MV-4-11 (cell line): Measurements from ENCODE around the gene PIAS4.
"Not testable (repeated sequence)": the region's sequence is repeated elsewhere in the genome, so short reads cannot be mapped to it uniquely, and the experiment has no call there.

Source experiments
- DNase-seq: peaks from one replicate; lab custom pipeline; 2025; lab: John Stamatoyannopoulos, UW

The PIAS4 gene, protein sequence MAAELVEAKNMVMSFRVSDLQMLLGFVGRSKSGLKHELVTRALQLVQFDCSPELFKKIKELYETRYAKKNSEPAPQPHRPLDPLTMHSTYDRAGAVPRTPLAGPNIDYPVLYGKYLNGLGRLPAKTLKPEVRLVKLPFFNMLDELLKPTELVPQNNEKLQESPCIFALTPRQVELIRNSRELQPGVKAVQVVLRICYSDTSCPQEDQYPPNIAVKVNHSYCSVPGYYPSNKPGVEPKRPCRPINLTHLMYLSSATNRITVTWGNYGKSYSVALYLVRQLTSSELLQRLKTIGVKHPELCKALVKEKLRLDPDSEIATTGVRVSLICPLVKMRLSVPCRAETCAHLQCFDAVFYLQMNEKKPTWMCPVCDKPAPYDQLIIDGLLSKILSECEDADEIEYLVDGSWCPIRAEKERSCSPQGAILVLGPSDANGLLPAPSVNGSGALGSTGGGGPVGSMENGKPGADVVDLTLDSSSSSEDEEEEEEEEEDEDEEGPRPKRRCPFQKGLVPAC

DNA sequence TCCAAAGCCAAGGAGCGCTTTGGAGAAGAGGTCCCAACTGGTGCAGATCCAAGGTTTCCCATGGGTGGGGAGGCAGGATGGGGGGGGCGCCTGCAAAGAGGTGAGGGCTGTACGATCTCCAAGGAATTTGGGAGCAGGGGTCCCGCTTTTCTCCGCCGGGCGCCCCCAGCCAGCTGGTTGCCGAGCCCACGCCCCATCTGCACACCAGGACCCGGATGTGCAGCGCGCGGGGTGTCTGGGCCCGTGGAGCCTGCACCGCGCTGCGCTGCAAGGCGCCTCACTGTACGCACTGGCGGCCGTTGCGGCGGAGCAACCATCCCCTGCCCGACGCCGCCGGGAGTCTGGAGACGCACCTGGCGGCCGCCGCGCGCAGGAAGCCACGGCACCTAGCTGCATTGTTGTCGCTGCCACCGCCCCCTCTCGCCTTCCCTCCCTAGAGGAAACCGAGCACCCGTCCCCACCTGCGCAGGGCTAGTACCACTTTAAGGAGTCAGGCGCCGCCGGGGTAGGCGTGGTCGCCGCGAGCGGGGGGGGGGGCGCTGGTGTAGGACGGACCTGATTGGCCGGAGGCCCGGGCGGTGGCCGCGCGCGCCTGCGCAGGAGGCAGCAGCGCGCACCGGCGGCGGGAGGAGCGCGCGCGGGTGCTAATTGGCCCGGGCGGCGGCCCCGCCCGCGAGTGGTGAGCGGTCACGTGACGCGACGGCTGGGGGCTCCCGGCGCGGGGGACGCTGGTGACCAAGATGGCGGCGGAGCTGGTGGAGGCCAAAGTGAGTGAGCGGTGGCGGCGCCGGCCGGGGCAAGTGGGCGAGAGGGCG lies at the start of gene PIAS4:
Gene PIAS4, plus strand, starts transcription at position 716 of the 815 bp plus-strand sequence. Its CDS starts 25 bp downstream, at position 741.
- DNase-seq = peak; percentile 95

DNA sequence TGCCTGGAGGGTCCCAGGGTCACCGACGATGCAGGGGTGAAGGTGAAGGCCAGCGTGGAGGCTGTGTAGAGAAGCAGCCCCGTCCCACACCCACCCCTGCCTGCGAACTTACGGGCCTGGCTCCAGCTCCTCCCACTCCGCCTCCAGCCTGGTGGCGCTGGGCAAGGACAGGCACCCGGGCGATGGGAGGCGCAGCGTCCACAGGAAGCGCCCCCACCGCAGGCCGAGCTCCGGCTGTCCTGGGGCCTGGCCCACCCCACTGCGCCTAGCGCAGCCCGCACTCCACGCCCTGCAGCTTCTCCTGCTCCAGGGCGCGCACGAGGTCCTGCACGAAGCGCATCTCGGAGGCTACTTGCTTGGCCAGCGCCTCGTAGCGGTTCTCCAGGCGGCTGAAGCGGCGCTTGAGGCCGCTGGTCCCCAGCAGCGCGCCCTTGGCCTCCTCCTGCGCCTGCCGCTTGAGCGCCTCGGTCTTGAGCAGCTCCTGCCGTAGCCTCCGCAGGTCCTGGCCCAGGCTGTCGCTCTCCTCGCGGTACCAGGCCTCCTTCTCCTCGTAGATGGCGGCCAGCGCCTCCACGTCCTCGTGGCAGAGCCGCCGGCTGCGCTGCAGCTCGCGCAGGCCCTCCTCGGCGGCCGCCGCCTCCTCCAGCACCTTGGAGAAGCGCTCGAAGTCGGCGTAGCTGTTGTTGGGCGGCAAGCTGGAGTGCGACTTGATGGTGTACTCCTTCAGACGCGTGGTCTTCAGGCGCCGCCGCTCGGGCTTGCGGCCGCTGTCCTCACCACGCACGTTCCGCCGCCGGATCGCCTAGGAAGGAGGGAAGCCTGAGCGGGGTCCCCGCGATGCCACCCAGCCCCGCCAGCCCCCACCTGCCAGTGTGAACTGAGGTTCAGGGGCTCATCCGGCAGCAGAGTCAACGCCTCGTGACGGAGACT lies 48.4 kb upstream of the PIAS4 start:
- no peak for DNase-seq

DNA sequence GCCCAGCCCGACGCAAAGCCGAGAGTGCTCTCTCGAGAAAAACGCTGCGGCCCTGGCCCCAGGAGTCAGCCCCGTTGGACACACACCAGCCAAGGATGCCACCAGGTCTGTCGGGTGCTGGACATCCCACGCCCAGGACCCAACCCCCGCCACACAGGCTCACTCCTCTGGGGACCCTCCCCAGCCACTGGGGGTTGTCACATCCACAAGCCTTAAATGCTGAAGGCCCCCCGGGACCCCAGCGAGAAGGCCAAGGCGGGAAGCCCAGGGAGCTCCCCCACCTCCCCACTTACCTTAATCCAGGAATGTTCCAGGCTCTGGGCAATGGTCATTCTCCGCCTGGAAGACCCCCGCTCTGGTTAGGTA lies 47.8 kb upstream of the PIAS4 start:
- DNase-seq = no peak

DNA sequence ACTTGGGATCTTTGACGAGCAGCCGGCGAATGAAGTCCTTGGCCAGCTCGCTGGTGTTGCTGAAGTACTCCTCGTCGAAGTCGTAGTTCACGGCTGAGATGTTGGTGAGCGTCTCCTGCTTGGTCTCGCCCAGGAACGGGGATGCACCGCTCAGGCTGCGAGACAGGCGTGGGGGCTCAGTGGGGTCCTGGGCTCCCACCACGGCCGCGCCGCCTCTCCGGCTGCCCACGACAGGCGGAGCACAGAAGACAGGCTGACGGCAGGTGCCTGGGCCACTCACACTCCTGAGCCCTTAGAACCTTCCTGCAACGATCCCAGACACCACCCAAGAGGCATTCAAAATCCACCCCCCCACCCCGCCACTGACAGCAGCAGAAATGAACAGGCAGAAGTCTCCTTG lies 46.5 kb upstream of the PIAS4 start:
- DNase-seq = no peak

DNA sequence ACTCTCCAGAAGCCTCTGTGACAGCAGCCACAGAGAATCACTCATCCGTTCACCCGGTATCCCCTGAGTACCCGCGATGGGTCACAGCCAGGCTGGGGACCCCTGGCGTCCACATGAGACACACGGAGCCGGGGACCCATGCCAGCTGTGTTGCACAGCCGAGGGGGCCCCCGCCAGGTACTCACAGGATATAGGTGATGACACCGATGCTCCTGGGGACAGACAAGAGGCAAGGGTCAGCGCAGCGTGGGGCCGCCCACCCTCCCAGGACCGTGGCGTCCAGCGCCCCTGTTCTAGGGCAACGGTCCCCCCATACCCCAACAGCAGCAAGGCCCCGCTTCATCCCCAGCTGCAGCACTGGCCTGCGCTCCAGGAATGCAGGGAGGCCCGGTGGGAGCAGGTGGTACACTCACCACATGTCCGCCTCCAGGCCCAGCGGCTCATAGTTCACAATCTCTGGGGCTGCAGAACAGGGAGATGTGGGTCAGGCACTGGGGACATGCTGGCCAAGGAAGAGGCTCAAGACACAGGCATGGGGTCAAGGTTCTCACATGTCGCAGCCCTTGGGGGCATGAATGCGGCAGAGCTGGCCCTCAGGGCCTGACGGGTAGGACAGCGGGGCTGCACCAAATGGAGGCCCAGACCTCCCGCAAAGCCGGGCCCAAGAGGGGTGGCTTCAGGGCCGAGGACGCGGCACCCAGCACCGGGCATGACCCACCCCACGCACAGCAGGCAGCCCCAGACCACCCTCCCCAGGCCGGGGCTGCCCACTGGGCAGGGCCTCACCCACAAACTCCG lies 43.9 kb upstream of the PIAS4 start:
- DNase-seq = no peak

DNA sequence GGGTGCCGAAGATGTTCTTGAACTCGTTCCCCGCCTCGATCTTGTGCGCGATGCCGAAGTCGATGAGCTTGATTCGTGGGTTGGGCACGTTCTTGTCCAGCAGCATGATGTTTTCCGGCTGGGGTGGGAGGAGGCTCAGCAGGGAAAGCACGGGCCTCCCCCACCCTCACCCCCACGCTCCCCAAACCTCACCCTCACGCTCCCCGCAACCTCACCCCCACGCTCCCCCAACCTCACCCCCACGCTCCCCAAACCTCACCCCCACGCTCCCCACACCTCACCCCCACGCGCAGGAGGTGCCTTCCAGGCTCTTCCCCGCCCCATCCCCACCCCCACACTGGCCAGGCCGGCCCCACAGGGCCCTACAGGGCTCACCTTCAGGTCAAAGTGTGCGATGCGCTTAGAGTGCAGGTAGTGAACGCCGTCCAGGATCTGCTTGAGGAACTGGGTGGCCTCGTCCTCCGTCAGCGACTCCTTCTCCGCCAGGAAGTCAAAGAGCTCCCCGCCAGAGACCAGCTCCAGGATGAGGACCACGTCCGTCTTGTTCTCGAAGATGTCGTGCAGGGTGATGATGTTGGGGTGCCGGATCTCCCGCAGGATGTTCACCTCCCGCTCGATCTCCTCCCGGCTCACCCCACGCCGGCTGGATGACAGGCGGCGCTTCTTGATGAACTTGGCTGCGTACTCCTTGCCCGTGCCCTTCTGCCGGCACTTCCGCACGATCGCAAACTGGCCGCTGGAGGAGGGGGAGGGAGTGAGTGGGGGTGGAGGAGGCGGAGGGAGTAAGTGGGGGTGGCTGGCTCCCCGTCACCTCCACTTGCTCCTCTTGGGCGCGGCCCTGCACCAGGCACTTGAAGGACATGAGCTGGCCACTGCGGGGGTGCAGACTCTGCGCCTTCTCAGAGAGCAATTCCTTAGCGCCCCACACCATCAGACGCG lies 43.0 kb upstream of the PIAS4 start:
- DNase-seq = no peak

DNA sequence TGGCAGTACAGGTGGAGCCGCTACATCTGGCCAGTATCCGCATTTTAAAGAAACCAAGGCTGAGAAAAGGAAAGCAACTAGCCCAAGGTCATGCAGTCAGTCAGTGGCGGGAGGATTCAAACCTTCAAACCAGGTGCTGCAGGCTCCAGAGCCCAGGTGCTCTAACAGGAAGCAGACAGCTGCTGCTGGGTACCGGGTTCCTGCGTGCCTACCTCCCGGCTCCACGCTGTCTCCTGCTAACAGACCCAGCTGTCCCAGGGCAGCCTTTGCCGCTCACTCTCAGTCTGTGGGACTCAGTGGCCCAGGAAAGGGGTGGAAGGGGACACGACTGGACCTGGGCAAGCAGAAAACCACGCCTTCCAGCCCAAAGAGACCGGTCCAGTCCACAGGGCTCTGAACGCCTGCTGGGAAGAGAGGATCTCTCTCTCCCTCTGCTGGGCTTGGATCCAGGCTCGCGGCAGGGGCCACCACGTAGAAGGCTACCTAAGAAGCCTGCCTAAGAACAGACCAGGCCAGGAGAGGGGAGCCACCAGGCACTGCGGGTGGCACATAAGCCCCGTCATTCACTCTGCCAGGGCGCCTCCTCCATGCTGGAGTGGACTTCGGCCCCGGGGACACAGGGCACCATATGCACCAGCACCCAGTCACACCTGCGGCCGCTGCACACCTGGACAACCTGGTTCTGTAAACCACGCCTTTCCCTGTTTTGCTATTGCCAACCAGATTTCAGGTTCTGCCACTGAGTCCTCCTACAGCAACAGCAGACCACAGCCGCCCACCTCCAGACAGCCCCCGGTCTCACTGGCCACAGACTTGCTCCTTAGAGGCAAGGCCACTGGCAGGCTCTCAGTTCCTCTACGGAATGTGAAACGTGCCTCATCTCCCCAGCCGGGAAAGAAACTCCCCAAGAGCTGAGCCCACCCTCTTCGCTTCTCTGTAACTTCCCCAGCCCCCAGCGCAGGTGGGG lies 41.2 kb upstream of the PIAS4 start:
- DNase-seq = no peak

DNA sequence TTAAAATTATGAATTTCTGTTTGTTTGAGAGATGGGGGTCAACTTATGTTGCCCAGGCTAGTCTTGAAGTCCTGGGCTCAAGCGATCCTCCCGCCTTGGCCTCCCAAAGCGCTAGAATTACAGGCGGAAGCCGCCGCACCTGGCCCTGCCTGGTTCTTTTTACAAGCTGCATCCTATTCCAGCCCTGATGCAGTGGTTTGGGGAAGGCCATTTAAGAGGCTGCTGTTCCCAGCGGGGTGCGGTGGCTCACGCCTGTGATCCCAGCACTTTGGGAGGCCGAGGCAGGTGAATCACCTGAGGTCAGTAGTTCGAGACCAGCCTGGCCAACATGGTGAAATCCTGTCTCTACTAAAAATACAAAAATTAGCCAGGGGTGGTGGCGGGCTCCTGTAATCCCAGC lies 39.6 kb upstream of the PIAS4 start:
- DNase-seq = not testable (repeated sequence)

DNA sequence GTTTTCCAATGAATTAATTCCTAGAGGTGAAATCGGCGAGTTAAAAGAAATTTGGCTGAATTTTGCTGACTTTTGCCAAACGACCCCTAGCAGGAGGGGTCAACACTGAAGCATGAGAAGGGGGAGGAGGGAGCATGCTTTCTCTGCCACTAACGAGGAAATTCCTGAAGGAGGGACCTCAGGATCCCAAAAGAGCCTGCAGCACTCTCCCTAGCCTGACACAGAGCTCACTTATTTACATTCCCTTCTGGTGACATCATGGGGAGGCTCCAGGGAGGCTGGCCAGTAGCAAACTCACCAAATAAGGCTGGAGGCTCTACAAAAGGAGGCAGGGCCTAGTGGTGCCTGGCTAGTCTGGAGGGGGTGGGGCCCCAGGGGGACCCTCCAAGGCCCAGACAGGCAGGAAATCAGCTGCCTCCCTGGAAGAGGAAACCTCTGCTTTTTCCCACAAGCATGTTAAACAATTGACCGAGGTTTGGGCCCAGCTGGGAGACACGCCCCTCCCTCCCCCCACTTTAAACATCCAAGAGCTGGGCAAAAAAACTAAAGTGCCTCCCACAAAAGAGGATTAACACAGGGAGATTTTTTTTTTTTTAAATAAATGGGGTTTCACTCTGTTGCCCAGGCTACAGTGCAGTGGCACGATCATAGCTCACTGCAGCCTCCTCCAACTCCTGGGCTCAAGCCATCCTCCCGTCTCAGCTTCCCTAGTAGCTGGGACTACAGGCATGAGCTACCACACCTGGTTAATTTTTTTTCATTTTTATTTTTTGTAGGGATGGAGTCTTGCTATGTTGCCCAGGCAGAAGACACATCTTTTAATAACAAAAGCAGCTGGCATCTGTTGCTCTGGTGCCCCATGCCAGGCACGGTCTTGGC lies 38.7 kb upstream of the PIAS4 start:
- DNase-seq = peak; percentile 26

DNA sequence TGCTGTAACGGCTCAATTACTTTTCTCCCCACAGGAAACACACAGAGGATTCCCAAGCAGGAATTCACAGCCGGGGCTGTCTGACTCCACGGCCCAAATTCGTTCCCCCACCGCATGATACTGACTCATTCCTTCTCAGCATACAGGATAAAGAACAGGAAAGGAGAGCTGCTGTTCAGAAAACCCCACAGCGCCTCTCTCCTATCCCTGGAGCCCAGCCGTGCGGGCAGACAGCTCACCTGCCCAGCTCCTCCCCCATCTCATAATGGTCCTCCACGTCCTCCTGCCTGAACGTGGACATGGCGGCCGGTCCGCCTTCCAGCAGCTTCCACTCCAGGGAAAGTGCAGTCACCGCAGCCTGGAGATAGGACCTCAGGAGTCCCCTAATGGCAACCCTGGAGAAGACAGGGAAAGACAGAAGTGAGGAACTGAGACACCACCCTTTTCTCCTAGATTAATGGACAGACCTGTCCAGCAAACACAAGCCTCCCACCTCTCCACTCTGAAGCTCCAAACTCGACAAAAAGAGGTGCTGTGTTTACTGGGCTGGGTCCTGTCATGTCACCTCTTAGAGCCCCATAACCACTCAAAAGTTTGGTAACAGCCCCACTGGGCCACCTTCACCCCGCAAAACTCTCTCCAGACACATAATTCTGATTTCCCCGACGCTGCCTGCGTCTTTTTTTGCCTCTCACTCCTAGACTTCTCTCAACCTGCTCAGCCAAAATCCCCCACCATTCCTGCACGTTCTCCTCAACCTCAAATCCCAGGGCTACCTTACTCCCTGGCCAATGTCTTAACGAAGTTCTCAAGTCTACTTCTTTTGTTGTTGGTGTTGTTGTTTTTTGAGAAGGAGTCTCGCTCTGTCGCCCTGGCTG lies 37.9 kb upstream of the PIAS4 start:
- DNase-seq = no peak

DNA sequence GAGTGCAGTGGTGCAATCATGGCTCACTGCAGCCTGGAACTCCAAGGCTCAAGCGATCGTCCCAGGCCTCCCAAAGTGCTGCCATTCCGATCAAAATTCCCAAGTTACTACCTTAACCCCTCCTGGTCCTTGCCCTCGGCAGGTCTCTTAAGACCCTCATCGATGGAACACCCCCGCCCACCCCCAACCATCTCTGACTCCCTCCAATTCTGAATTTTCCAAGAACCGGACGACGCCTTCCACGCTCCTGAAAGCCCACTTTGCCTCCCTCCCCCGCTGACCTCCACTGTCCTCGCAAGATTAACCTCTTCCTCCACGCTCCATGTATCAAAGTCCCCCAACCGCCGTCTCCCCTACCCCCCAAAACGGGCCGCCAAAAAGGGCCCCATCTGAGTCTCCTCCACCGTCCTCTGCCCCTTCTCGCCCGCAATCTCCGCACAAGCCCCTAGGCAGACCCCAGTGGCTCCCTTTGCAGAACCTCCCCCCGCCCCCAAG lies 37.2 kb upstream of the PIAS4 start:
- no peak for DNase-seq

DNA sequence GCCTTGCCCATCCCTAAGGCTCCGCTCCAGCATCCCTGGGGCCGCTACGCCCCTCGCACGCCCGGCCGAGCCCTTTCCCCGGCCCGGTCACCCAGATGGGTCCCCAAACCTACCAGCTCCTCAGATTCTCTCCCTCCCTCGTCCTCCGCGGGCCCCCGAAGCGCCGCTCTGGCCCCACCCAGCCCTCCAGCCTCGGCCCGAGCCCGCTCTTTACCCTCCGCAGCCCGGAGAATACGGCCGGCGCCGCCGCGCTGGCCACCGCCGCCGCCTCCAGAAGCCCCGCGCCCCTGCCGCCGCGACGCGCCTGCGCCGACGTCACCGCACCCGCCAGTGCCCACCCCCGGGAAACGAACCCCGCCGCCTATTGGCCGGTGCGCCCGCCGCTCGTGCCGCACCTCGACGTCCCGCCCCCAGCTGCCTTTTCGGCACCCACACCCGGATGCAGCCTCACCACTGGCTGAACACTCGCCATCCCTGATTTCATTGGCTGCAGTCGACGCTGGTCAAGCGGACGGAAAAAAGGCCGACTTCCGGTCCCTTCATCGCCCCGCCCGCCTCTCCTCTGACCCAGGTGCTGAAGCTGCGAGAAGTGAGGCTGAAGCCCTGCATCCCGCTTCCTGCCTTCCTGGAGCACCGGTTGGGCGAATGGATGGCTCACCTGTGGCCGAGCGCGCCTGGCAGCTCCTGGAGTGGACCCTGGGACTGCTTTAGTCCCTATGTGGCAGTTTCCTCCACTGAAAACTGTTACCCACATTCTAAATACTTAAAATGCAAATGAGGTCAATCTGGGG lies 36.5 kb upstream of the PIAS4 start, which contains the start of gene DAPK3:
Gene DAPK3, minus strand, starts transcription at position 292 of the 791 bp plus-strand sequence. CDS start 1,364 bp downstream, outside the sequence.
- DNase-seq = peak; percentile 98

DNA sequence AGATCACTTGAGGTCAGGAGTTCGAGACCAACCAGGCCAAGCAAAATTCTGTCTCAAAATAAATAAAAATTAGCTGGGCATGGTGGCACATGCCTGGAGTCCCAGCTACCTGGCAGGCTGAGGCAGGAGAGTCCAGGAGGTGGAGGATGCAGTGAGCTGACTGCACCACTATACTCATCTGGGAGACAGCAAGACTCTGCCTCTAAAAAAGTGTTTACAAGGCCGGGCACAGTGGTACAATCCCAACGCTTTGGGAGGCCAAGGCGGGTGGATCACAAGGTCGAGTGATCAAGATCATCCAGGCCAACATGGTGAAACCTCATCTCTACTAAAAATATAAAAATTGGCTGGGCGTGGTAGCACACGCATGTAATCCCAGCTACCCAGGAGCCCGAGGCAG lies 32.4 kb upstream of the PIAS4 start:
- DNase-seq = no peak

DNA sequence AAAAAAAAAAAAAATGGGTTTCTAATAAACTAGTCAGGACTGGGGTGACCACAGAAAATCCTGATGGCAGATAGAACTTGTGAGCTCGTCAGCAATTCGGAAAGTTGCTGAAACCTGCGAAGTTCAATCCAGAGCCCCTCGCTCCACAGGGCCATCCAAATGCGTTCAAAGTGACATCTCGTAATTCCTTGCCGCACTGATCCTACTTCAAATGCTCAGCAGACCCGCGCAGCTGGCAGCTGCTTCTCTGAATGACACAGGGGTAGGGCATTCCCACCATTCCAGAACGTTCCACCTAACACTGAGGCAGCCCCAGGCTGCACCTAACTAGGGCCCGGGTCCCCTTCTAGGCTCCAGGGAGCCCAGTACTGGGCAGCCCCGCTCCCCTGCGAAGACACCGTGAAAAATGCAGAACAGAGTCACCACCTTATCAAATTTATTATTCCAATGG lies 31.9 kb upstream of the PIAS4 start:
- no peak for DNase-seq

DNA sequence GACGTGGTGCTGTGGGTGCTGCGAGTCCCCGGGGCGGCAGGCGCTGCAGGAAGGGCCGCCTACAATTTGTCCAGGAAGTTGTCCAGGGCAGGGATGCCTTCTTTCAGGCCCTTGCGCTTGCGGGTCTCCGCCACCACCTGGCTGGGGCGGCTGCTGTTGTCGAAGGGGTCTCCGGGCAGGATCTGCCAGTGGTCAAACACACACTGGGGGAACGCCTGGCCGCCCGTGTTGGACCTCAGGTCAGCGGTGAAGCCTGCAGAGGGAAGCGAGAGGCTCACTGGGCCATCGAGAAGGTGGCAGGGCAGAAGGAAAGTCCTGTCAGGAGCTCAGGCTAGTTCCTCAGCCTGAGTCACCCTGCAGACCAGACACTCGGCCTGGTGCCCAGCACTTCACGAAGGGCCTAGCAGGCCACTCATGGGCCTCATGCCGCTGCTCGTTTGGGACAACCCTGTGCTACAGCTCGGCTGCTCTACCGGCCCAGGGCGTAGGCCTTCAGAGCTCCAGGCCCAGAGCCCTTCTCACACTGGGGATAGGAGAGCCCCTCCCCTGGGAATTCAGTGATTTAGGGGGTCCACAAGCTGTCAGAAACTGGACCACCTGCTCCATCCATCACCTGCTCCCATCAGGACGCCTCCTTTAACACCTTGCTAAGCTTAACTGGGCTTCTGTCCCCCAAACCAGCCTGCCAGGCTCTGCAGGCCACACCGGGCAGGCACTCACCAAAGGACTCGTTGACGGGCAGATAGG lies 30.9 kb upstream of the PIAS4 start:
- no peak for DNase-seq
